GM19099 (cell line): ENCODE measurements around the gene MYG1.
A peak's percentile ranks its signal among the peaks of the same experiment; 100 is the strongest.

Experiments
- POLR2A ChIP-seq: IDR thresholded peaks from 3 replicates; pipeline ENCODE4 v1.6.1; 2011; ENCODE audit warnings: low read depth; ENCODE audit not compliant: insufficient read length; ENCODE audit errors: extremely low read depth

Gene MYG1

DNA sequence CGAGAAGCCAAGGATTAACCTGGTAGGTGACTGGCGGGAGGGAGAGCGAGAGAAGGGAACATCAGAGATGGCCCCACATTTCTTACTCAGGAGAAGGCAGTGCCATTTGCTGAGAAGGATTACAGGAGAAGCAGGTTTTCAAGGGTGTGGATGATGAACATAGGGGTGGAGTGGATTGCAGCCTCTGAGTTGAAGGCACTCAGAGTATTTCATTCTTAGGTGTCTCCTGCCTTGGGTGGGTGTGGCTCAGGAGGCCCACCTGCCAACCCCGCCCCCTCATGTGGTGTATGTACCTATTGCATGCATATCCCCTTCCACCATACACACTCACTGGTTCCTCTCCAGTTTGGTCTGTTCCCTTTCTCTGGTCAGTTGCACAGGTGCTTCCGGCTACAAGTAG is 25.1 kb upstream of the MYG1 start:
- no peak for TF ChIP-seq POLR2A

DNA sequence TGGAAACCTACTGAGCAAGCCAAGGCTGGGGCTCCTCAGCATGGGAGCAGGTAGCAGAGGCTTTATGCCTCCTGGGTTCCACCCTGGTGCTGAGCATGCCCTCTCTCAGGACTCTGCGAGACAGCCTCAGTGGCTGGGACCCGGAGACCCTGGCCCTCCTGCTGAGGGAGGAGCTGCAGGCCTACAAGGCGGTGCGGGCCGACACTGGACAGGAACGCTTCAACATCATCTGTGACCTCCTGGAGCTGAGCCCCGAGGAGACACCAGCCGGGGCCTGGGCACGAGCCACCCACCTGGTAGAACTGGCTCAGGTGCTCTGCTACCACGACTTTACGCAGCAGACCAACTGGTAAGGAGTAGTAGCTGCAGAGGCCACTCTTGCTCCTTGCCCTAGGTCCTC is 23.0 kb upstream of the MYG1 start:
- no peak for TF ChIP-seq POLR2A

DNA sequence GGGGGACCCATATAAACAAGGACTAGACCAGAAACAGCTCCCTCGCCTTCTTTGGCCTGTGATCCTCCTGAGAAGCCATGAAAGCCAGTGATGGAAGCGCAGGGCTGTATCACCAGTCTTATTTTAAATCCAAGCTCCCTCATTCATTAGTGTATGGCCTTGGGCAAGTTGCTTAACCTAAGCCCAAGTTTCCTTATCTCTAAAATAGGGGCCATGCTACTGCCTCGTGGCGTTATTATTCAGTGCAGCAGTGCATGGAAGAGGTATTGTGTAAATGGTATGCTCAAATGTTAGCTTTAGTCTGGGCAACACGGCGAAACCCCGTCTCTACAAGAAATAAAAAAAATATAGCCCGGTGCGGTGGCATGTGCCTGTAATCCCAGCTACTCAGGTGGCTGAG is 21.5 kb upstream of the MYG1 start:
- no peak for TF ChIP-seq POLR2A

DNA sequence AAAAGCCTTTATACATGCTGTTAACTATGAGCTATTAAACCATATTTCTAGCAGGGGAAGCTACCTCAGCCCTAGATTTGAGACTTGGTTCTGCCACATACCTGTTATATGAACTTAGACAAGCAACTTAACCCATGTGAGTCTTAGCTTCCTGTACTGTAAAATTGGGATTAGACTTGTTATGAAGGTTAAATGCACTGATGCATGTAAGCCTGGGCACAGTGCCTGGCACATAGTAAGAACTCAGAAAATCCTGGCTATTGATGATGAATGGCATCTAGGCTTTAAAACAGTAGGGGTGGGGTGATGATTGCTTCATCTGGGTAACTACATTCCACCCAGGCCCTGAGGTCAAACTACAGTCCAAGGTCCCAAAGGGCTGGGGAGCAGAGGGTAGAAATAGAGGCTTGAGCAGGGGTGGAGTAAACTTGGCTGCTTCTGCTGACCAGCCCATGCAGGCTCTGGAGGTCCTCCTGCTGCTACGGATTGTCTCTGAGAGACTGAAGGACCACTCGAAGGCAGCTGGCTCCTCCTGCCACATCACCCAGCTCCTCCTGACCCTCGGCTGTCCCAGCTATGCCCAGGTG is 20.1 kb upstream of the MYG1 start:
- no peak for TF ChIP-seq POLR2A

DNA sequence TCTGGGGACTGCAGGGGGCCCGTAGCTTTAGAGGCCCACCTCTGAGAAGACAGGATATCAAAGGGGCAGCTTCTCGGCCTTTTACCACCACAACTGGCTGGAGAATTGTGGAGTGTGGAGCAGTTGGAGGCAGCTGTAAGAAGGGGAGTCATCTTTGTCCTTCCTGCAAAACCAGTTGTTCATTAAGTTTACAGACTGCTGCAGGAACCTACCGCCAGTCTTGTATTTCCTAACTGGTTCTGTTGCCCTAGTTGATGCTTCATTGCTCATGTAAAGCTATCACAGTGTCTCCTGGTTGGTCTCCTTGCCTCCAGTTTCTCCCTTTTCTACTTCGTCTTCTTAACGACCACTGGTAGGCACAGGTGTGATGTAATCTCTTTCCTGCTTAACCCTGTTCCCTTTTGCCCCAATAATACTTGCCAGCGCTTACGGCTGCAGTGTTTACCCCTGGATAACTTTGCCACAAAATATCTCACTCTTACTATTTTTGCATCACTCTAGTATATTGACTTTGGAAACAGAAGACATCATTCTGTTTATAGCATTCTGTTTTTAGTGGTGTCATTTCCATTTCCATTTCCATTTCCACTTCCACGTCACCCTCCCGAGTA is 19.5 kb upstream of the MYG1 start:
- no peak for TF ChIP-seq POLR2A

DNA sequence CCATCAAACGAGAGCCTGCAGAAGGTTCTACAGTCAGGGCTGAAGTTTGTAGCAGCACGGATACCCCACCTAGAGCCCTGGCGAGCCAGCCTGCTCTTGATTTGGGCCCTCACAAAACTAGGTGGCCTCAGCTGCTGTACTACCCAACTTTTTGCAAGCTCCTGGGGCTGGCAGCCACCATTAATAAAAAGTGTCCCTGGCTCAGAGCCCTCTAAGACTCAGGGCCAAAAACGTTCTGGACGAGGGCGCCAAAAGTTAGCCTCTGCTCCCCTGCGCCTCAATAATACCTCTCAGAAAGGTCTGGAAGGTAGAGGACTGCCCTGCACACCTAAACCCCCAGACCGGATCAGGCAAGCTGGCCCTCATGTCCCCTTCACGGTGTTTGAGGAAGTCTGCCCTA is 13.0 kb upstream of the MYG1 start:
- no peak for TF ChIP-seq POLR2A

DNA sequence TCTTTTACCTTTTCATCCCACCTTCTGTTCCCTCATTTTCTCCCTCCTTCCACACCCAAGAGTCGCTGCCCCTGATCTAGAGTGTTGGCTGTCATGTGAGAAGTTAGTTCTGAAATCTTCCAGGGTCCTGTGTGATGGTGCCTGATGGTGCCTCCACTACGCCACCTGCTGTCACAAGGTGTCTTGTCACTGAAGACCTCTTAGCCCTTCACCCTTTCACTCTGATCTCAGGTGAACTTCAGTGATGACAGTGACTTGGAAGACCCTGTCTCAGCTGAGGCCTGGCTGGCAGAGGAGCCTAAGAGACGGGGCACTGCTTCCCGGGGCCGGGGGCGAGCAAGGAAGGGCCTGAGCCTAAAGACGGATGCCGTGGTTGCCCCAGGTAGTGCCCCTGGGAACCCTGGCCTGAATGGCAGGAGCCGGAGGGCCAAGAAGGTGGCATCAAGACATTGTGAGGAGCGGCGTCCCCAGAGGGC is 11.7 kb upstream of the MYG1 start:
- no peak for TF ChIP-seq POLR2A

DNA sequence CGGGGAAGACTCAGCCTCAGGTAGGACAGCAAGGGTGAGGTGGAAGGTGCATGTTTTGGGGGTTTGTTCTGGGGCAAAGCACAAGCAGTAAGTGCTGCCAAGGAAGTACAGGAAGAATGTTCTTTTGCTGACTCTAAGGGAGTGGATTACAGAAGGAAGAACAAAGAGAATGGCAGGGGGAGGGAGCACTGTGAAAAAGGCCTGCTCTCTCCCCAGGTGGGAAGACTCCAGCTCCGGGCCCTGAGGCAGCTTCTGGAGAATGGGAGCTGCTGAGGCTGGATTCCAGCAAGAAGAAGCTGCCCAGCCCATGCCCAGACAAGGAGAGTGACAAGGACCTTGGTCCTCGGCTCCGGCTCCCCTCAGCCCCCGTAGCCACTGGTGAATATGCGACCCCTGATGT is 11.2 kb upstream of the MYG1 start:
- TF ChIP-seq POLR2A: no peak

DNA sequence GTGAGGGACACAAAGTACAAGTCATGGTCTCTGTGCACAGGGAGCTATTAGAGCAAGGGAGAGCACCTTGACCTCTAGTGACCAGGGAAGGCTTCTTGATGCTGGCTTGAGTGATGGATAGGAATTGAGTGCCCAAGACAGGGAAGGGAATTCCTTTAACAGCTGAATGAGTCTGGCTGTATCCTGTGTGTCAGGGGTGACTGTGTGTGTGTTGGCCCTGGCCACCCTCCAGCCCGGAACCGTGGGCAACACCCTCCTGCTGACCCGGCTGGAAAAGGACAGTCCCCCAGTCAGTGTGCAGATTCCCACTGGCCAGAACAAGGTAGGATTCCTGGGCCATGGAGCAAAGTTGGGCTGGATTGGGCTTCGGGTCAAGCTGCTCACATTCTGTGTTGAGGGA is 9.6 kb upstream of the MYG1 start:
- TF ChIP-seq POLR2A: no peak

DNA sequence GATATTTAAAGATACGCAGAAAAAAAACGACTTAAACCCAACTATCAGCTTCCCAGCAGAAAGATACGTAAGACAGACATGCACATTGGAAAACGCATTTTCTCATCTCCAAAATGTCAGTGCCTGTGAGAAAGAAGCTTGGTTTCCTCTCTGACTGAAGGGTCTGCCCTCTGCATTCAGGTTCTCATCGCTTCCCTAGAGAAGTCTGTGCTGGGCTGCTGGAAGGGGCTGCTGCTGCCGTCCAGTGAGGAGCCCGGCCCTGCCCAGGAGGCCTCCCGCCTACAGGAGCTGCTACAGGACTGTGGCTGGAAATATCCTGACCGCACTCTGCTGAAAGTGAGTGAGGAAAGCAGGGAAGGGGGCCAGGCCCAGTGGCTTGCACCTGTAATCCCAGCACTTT is 8.8 kb upstream of the MYG1 start:
- TF ChIP-seq POLR2A: no peak

DNA sequence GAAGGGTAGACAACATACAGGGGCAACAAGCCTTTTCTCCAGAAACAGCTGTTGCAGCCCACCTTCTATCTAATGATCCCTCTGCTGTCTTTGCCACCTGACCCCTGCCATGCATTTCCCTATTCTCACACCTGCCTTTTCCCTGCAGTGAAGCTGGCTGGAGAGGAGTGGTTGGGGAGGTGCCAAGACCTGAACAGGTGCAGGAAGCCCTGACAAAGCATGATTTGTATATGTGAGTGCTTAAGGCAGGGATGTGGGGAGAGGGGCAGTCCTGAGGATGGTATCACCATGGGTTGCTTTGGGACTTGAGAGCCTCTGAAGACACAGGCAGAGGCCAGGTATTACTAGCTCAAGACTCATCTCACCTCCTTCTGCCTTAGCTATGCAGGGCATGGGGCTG is 7.1 kb upstream of the MYG1 start:
- TF ChIP-seq POLR2A: no peak

DNA sequence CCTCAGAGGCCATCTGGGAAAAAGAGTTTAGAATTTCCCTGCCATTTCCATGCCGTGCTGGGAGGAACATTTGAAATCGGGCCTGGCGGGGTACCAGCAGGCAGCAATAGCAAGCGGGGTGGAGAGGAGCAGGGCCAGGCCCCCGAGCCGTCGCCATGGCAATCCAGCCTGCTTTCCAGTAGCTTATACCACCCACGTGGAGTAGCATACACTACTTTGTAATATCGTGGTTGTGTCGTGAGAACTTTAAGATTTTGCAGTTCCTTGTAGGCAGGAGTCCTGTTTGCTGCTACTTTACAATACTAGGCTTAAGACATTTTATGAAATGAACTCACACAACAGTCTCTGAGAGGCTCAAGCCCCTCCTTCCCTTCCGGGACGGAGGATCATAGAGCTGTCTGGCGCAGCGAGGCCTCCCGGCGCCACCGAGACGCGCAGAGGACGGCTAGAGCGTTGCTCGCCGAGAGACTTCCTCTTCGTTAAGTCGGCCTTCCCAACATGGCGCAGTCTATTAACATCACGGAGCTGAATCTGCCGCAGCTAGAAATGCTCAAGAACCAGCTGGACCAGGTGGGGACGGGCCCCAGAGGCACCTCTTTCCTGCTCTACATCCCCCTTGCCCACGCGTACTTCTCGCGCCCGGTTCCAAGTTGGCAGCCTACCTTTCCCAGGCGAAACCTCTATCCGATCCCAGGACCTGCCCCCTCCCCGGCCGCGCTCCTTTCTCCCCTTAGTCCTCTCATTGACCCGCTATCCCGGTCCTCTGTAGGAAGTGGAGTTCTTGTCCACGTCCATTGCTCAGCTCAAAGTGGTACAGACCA is 4.2 kb upstream of the MYG1 start, which contains the start of gene PFDN5:
Gene PFDN5 (plus strand): TSS at position 473 of the 821 bp plus-strand sequence. CDS start 26 bp downstream, at position 499.
- TF ChIP-seq POLR2A: peak; percentile 90

DNA sequence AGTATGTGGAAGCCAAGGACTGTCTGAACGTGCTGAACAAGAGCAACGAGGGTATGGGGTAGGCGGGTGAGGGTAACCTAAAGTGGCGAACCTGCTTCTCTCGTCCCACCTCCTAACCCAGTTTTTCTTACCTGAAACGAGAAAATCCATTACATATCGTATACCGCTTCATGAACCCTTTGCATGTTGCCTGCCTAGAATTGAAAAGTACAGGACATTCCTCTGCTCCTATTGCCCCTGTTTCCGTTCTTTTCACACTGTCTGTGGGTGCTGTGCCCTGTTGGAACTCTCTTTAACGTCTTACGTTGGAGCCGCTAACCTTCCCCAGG is 3.6 kb upstream of the MYG1 start:
- TF ChIP-seq POLR2A: no peak

DNA sequence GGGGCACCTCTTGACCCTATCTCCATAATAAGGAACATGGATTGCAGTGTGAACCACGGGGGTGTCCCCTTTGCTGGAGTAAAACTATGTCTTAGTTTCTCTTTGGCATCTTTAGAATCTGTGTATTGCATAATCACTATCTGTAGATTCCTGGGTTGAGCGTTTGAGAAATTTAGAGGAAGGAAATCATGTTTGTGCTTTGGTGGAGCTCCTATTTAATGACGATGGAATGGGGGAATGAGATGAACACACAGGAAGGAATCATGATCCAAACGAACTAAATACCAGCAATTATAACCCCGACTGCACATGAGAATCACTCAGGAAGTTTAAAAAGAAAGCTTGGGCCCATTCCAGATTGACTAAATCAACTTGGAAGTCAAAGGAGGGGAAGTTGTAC is 1.3 kb upstream of the MYG1 start:
- TF ChIP-seq POLR2A: no peak

DNA sequence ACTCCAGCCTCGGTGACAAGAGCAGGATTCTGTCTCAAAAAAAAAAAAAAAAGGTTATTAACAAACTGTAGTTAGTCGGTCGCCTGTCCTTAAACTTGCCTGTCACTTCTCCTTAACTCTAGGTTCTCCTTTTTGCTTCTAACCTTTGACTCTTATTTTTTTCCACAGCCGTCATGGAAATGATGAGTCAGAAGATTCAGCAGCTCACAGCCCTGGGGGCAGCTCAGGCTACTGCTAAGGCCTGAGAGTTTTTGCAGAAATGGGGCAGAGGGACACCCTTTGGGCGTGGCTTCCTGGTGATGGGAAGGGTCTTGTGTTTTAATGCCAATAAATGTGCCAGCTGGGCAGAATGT is 418 bp upstream of the MYG1 start:
- no peak for TF ChIP-seq POLR2A

DNA sequence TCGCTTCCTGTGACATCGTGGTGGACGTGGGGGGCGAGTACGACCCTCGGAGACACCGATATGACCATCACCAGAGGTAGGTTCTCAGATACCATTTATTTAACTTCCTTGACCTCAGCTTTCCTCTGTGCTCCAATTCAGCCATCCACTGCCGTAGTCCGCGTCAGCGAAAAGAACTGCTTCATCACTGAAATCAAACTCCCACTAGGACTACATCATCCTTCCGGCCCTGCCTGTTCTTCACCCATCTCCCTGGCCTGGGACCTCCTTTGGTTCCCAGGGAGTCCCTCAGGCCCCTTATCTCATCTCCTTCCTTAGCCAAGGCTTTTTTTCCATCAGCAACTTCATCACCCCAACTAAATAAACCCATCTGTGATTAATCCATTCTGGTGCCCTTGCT is 692 bp downstream of the MYG1 start:
- no peak for TF ChIP-seq POLR2A

DNA sequence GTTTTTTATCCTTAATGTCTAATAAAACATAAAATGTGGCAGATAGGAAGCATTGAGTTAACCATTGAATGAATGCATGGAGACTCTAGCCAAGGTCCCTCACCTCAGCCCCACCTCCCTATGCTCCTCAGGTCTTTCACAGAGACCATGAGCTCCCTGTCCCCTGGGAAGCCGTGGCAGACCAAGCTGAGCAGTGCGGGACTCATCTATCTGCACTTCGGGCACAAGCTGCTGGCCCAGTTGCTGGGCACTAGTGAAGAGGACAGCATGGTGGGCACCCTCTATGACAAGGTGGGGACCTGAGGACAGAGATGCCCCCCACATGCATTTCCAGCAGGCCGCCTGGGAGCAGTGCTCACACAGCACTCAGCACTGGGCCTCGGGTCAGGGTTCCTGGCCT is 3.4 kb downstream of the MYG1 start:
- no peak for TF ChIP-seq POLR2A

DNA sequence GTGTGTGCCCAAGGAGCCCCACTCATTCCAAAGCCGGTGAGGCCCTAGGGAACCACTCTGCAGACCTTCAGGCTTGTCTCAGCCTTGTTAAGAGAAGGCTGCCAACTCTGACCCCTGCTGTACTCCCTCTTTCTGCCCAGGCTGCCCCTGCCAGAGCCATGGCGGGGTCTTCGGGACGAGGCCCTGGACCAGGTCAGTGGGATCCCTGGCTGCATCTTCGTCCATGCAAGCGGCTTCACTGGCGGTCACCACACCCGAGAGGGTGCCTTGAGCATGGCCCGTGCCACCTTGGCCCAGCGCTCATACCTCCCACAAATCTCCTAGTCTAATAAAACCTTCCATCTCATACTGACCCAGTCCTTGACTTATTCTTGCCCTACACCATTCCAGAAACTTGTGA is 7.3 kb downstream of the MYG1 start:
- TF ChIP-seq POLR2A: no peak
